Measurements from ENCODE around the gene SEC31B.

Gene SEC31B

DNA sequence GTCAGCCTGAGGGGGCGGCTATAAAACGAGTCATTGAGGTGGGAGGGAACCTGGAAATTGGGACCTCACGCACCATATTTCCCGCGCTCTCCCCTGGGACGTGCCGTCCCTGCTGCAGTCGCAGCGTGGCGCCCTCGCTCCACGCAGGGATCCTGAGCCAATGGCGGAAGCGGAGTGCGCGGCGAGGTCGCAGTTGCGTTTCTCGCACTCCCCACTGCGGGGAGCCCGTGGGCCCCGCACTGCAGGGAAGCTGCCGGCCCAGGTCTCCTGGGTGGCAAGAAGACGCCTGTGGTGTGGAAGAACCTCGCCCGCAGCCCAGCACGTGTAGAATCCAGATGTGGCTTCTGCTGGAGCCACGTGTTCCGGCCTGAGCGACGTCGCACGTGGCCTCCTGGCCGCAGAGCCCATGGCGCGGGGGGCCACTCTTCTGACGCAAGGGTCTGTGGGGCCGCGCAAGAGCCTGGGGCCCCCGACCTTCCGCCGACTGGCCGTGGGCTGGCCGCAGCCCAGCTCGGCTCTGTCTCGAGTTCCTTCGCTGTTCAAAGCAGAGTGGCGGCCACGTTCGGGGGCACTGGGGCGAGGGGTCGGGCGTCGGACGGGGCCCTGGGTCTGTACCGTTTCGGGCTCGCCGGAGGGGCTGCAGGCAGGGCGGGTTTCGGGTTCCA lies 42.5 kb upstream of the SEC31B start (continued):
- TF ChIP-seq, protein P1, sequence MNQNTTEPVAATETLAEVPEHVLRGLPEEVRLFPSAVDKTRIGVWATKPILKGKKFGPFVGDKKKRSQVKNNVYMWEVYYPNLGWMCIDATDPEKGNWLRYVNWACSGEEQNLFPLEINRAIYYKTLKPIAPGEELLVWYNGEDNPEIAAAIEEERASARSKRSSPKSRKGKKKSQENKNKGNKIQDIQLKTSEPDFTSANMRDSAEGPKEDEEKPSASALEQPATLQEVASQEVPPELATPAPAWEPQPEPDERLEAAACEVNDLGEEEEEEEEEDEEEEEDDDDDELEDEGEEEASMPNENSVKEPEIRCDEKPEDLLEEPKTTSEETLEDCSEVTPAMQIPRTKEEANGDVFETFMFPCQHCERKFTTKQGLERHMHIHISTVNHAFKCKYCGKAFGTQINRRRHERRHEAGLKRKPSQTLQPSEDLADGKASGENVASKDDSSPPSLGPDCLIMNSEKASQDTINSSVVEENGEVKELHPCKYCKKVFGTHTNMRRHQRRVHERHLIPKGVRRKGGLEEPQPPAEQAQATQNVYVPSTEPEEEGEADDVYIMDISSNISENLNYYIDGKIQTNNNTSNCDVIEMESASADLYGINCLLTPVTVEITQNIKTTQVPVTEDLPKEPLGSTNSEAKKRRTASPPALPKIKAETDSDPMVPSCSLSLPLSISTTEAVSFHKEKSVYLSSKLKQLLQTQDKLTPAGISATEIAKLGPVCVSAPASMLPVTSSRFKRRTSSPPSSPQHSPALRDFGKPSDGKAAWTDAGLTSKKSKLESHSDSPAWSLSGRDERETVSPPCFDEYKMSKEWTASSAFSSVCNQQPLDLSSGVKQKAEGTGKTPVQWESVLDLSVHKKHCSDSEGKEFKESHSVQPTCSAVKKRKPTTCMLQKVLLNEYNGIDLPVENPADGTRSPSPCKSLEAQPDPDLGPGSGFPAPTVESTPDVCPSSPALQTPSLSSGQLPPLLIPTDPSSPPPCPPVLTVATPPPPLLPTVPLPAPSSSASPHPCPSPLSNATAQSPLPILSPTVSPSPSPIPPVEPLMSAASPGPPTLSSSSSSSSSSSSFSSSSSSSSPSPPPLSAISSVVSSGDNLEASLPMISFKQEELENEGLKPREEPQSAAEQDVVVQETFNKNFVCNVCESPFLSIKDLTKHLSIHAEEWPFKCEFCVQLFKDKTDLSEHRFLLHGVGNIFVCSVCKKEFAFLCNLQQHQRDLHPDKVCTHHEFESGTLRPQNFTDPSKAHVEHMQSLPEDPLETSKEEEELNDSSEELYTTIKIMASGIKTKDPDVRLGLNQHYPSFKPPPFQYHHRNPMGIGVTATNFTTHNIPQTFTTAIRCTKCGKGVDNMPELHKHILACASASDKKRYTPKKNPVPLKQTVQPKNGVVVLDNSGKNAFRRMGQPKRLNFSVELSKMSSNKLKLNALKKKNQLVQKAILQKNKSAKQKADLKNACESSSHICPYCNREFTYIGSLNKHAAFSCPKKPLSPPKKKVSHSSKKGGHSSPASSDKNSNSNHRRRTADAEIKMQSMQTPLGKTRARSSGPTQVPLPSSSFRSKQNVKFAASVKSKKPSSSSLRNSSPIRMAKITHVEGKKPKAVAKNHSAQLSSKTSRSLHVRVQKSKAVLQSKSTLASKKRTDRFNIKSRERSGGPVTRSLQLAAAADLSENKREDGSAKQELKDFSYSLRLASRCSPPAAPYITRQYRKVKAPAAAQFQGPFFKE (tag by site-specific recombination; IDR thresholded peaks at IDR 0.05; ENCODE audit: borderline replicate concordance) = no peak
- TF ChIP-seq SETDB1 (IDR thresholded peaks at IDR 0.05; ENCODE audit: insufficient read length, low read length) (no peak), ZNF169 (tag by site-specific recombination; IDR thresholded peaks at IDR 0.05) (no peak), MEIS1 (CRISPR knock-in tag; IDR thresholded peaks at IDR 0.05; ENCODE audit: borderline replicate concordance) (no peak), ZNF2 (tag by site-specific recombination; IDR thresholded peaks at IDR 0.05) (peak; percentile 82), KLF7 (tag by site-specific recombination; IDR thresholded peaks at IDR 0.05; ENCODE audit: borderline replicate concordance) (no peak), ZSCAN30 (tag by site-specific recombination; IDR thresholded peaks at IDR 0.05) (0 out of 2 replicates have a peak, but pooled peaks have one; percentile 59), ZNF701 (tag by site-specific recombination; IDR thresholded peaks at IDR 0.05) (no peak), ZFP41 (tag by site-specific recombination; IDR thresholded peaks at IDR 0.05; ENCODE audit: borderline replicate concordance) (no peak), SP3 (tag by site-specific recombination; IDR thresholded peaks at IDR 0.05) (peak; percentile 19; the same call in 1 of the 2 replicates), SP7 (tag by site-specific recombination; IDR thresholded peaks at IDR 0.05) (peak; percentile 51), ZNF555 (tag by site-specific recombination; conservative IDR thresholded peaks at IDR 0.05) (no peak), ZNF394 (tag by site-specific recombination; IDR thresholded peaks at IDR 0.05; ENCODE audit: borderline replicate concordance) (0 out of 2 replicates have a peak, but pooled peaks have one; percentile 36), ZFHX2 (tag by site-specific recombination; conservative IDR thresholded peaks at IDR 0.05) (peak; percentile 64), ZNF155 (tag by site-specific recombination; IDR thresholded peaks at IDR 0.05) (no peak), ZNF664 (tag by site-specific recombination; IDR thresholded peaks at IDR 0.05) (no peak), ZNF354C (tag by site-specific recombination; IDR thresholded peaks at IDR 0.05; ENCODE audit: borderline replicate concordance, low read depth) (no peak), ZNF221 (tag by site-specific recombination; IDR thresholded peaks at IDR 0.05; ENCODE audit: borderline replicate concordance) (no peak), KLF8 (tag by site-specific recombination; IDR thresholded peaks at IDR 0.05) (no peak), ZNF621 (tag by site-specific recombination; IDR thresholded peaks at IDR 0.05) (no peak), ZNF266 (tag by site-specific recombination; IDR thresholded peaks at IDR 0.05; ENCODE audit: low read depth) (no peak), ZNF138 (tag by site-specific recombination; IDR thresholded peaks at IDR 0.05; ENCODE audit: borderline replicate concordance) (no peak)
- TF ChIP-seq, protein P2, sequence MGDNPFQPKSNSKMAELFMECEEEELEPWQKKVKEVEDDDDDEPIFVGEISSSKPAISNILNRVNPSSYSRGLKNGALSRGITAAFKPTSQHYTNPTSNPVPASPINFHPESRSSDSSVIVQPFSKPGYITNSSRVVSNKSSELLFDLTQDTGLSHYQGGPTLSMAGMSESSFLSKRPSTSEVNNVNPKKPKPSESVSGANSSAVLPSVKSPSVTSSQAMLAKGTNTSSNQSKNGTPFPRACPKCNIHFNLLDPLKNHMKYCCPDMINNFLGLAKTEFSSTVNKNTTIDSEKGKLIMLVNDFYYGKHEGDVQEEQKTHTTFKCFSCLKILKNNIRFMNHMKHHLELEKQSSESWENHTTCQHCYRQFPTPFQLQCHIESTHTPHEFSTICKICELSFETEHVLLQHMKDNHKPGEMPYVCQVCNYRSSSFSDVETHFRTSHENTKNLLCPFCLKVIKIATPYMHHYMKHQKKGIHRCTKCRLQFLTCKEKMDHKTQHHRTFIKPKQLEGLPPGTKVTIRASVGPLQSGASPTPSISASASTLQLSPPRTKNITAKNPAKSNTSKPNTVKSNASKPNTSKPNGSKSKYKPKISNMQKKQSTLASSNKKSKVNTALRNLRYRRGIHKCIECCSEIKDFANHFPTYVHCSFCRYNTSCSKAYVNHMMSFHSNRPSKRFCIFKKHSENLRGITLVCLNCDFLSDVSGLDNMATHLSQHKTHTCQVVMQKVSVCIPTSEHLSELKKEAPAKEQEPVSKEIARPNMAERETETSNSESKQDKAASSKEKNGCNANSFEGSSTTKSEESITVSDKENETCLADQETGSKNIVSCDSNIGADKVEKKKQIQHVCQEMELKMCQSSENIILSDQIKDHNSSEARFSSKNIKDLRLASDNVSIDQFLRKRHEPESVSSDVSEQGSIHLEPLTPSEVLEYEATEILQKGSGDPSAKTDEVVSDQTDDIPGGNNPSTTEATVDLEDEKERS (tag by site-specific recombination; IDR thresholded peaks at IDR 0.05) = no peak
- TF ChIP-seq, protein P3, sequence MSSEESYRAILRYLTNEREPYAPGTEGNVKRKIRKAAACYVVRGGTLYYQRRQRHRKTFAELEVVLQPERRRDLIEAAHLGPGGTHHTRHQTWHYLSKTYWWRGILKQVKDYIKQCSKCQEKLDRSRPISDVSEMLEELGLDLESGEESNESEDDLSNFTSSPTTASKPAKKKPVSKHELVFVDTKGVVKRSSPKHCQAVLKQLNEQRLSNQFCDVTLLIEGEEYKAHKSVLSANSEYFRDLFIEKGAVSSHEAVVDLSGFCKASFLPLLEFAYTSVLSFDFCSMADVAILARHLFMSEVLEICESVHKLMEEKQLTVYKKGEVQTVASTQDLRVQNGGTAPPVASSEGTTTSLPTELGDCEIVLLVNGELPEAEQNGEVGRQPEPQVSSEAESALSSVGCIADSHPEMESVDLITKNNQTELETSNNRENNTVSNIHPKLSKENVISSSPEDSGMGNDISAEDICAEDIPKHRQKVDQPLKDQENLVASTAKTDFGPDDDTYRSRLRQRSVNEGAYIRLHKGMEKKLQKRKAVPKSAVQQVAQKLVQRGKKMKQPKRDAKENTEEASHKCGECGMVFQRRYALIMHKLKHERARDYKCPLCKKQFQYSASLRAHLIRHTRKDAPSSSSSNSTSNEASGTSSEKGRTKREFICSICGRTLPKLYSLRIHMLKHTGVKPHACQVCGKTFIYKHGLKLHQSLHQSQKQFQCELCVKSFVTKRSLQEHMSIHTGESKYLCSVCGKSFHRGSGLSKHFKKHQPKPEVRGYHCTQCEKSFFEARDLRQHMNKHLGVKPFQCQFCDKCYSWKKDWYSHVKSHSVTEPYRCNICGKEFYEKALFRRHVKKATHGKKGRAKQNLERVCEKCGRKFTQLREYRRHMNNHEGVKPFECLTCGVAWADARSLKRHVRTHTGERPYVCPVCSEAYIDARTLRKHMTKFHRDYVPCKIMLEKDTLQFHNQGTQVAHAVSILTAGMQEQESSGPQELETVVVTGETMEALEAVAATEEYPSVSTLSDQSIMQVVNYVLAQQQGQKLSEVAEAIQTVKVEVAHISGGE (tag by site-specific recombination; conservative IDR thresholded peaks at IDR 0.05; ENCODE audit: low read depth) = no peak
- TF ChIP-seq, protein P4, sequence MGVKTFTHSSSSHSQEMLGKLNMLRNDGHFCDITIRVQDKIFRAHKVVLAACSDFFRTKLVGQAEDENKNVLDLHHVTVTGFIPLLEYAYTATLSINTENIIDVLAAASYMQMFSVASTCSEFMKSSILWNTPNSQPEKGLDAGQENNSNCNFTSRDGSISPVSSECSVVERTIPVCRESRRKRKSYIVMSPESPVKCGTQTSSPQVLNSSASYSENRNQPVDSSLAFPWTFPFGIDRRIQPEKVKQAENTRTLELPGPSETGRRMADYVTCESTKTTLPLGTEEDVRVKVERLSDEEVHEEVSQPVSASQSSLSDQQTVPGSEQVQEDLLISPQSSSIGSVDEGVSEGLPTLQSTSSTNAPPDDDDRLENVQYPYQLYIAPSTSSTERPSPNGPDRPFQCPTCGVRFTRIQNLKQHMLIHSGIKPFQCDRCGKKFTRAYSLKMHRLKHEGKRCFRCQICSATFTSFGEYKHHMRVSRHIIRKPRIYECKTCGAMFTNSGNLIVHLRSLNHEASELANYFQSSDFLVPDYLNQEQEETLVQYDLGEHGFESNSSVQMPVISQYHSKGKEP (tag by site-specific recombination; IDR thresholded peaks at IDR 0.05) = no peak; the same call in 1 of the 2 replicates

All from HEK293 (cell line).